ENCODE data around the gene HMX2.
A peak's percentile ranks its signal among the peaks of the same experiment; 100 is the strongest.

DNA sequence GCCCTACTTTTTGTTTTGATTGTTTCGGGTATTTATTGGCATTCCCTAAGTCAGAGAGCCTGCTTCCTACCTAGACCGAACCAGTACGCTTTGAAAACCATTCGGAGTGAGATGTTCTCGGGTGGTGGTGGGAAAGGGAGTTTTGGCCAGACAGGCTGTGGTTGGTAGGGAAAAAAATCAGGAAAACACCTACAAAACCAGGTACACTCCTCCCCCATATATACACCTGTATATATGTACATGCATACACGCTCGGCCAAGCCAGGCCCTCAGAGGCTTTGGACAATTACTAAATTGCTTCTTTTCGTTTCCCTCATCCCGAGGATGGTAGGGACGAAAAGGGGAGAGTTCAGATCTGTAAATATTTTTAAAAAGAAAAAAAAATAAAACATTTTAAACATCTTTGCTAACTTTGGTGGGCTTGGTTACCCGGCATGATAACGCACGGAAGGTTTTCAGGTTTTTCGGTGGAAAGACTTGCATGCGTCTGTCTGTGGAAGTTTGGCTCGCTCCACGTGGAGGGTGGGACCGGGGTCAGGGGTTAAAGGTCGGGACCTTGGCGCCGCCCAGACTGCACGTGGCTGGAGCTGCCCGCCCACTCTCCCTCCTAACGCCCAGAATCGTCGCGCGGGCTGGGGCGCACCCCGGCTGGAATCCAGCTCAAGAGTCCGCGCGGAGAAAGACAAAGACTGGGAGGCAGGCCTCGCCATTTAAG is 2.5 kb downstream of the HMX2 start:
- TF ChIP-seq, protein P1, sequence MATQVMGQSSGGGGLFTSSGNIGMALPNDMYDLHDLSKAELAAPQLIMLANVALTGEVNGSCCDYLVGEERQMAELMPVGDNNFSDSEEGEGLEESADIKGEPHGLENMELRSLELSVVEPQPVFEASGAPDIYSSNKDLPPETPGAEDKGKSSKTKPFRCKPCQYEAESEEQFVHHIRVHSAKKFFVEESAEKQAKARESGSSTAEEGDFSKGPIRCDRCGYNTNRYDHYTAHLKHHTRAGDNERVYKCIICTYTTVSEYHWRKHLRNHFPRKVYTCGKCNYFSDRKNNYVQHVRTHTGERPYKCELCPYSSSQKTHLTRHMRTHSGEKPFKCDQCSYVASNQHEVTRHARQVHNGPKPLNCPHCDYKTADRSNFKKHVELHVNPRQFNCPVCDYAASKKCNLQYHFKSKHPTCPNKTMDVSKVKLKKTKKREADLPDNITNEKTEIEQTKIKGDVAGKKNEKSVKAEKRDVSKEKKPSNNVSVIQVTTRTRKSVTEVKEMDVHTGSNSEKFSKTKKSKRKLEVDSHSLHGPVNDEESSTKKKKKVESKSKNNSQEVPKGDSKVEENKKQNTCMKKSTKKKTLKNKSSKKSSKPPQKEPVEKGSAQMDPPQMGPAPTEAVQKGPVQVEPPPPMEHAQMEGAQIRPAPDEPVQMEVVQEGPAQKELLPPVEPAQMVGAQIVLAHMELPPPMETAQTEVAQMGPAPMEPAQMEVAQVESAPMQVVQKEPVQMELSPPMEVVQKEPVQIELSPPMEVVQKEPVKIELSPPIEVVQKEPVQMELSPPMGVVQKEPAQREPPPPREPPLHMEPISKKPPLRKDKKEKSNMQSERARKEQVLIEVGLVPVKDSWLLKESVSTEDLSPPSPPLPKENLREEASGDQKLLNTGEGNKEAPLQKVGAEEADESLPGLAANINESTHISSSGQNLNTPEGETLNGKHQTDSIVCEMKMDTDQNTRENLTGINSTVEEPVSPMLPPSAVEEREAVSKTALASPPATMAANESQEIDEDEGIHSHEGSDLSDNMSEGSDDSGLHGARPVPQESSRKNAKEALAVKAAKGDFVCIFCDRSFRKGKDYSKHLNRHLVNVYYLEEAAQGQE (IDR thresholded peaks at IDR 0.05; ENCODE audit: borderline replicate concordance): no peak
- TF ChIP-seq, protein P2, sequence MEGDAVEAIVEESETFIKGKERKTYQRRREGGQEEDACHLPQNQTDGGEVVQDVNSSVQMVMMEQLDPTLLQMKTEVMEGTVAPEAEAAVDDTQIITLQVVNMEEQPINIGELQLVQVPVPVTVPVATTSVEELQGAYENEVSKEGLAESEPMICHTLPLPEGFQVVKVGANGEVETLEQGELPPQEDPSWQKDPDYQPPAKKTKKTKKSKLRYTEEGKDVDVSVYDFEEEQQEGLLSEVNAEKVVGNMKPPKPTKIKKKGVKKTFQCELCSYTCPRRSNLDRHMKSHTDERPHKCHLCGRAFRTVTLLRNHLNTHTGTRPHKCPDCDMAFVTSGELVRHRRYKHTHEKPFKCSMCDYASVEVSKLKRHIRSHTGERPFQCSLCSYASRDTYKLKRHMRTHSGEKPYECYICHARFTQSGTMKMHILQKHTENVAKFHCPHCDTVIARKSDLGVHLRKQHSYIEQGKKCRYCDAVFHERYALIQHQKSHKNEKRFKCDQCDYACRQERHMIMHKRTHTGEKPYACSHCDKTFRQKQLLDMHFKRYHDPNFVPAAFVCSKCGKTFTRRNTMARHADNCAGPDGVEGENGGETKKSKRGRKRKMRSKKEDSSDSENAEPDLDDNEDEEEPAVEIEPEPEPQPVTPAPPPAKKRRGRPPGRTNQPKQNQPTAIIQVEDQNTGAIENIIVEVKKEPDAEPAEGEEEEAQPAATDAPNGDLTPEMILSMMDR (IDR thresholded peaks at IDR 0.05; ENCODE audit: poor library complexity, severe bottlenecking): no peak
- TF ChIP-seq POLR2AphosphoS5 (IDR thresholded peaks at IDR 0.05): peak; percentile 61
- TF ChIP-seq EP300 (conservative IDR thresholded peaks at IDR 0.05; ENCODE audit: poor library complexity, severe bottlenecking): no peak

Measured in neural cell (in vitro differentiated cells).